ENCODE results near the gene MGP.

MGP gene

GRCh38 chr12:14871886-14872285 is 13.8 kb downstream of the MGP start:
- Histone ChIP-seq H3K9me3 (ENCODE audit: control insufficient read depth, insufficient read depth, low read depth, low read length) (no peaks in the 10 kb centered on the region), H3K4me1 (ENCODE audit: control insufficient read depth, insufficient read depth, low read length) (no peaks in the 10 kb centered on the region), H3K4me3 (ENCODE audit: low read depth, low read length) (no peak overlapping the region), H3K36me3 (ENCODE audit: control insufficient read depth in 2 of 2, insufficient read depth in 1 of 2, low read length in 2 of 2) (no peaks in the 10 kb centered on the region), H3K27ac (ENCODE audit: extremely low read depth, low read depth, low read length) (no peak overlapping the region)
- POLR2A ChIA-PET = no interaction called here
- CTCF ChIA-PET = no interaction called here
- TF ChIP-seq REPIN1 (tag by site-specific recombination; IDR thresholded peaks at IDR 0.05; ENCODE audit: low read depth) (no peak), ZBTB11 (tag by site-specific recombination; conservative IDR thresholded peaks at IDR 0.05; ENCODE audit: low read depth) (no peak), ZNF223 (tag by site-specific recombination; IDR thresholded peaks at IDR 0.05) (no peak), ZNF555 (tag by site-specific recombination; conservative IDR thresholded peaks at IDR 0.05) (no peak), ZNF366 (tag by site-specific recombination; conservative IDR thresholded peaks at IDR 0.05) (no peak), PRDM2 (tag by site-specific recombination; IDR thresholded peaks at IDR 0.05; ENCODE audit: borderline replicate concordance) (no peak), ZNF623 (tag by site-specific recombination; IDR thresholded peaks at IDR 0.05) (no peak), TRIM28 (IDR thresholded peaks at IDR 0.05; ENCODE audit: borderline replicate concordance, low read length) (no peak), WT1 (tag by site-specific recombination; IDR thresholded peaks at IDR 0.05) (no peak), ZNF146 (tag by site-specific recombination; IDR thresholded peaks at IDR 0.05) (no peak), ZNF132 (tag by site-specific recombination; IDR thresholded peaks at IDR 0.05; ENCODE audit: borderline replicate concordance) (no peak), ZNF747 (tag by site-specific recombination; IDR thresholded peaks at IDR 0.05) (no peak), KLF10 (tag by site-specific recombination; IDR thresholded peaks at IDR 0.05) (no peak), ZNF148 (tag by site-specific recombination; IDR thresholded peaks at IDR 0.05; ENCODE audit: borderline replicate concordance) (no peak), CTCF (tag by site-specific recombination; IDR thresholded peaks at IDR 0.05) (no peak), ZNF398 (tag by site-specific recombination; IDR thresholded peaks at IDR 0.05) (no peak), ZNF202 (tag by site-specific recombination; IDR thresholded peaks at IDR 0.05; ENCODE audit: borderline replicate concordance) (no peak), ZBTB20 (tag by site-specific recombination; IDR thresholded peaks at IDR 0.05) (no peak)
- TF ChIP-seq, protein P1, sequence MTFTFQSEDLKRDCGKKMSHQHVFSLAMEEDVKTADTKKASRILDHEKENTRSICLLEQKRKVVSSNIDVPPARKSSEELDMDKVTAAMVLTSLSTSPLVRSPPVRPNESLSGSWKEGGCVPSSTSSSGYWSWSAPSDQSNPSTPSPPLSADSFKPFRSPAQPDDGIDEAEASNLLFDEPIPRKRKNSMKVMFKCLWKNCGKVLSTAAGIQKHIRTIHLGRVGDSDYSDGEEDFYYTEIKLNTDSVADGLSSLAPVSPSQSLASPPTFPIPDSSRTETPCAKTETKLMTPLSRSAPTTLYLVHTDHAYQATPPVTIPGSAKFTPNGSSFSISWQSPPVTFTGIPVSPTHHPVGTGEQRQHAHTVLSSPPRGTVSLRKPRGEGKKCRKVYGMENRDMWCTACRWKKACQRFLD (tag by site-specific recombination; IDR thresholded peaks at IDR 0.05) = no peak
